GM23248 (cell line): ENCODE data around the gene PDZK1. TPM values are rescaled to one million over a fixed set of nuclear protein-coding genes. Genes with fewer than 3 reads are reported as not detected.

ENCODE experiments used
- DNase-seq: peaks from one replicate; pipeline ENCODE4 v3.0.0-alpha.2; 2015
- H2AFZ ChIP-seq: fragments of 200-600 bp; sonication (generic); 2 replicates; pipeline ENCODE4 v1.6.1; 2016; ENCODE audit warnings: antibody characterized with exemption
- H3F3A ChIP-seq: fragments of 200-600 bp; sonication (generic); 2 replicates; pipeline ENCODE4 v1.6.1; 2016; ENCODE audit warnings: mild to moderate bottlenecking, antibody characterized with exemption, mixed run types; ENCODE audit not compliant: insufficient read depth
- H3K27ac ChIP-seq: fragments of 200-600 bp; sonication (generic); 2 replicates; pipeline ENCODE4 v1.5.1; 2016; ENCODE audit warnings: mild to moderate bottlenecking
- H3K27me3 ChIP-seq: fragments of 200-600 bp; sonication (generic); replicated peaks from 2 replicates; pipeline ENCODE4 v1.6.1; 2016; ENCODE audit warnings: mild to moderate bottlenecking; ENCODE audit not compliant: insufficient read depth
- H3K36me3 ChIP-seq: fragments of 200-600 bp; sonication (generic); 2 replicates; pipeline ENCODE4 v1.6.1; 2016; ENCODE audit warnings: low read depth, mild to moderate bottlenecking
- H3K4me1 ChIP-seq: fragments of 200-600 bp; sonication (generic); 2 replicates; pipeline ENCODE4 v1.6.1; 2016; ENCODE audit warnings: mild to moderate bottlenecking; ENCODE audit not compliant: insufficient read depth
- H3K4me2 ChIP-seq: fragments of 200-600 bp; sonication (generic); one replicate; pipeline ENCODE4 v1.6.1; 2016; ENCODE audit warnings: mild to moderate bottlenecking; ENCODE audit not compliant: unreplicated experiment
- H3K4me3 ChIP-seq: fragments of 200-600 bp; sonication (generic); 2 replicates; pipeline ENCODE4 v1.5.1; 2016; ENCODE audit warnings: mild to moderate bottlenecking
- H3K79me2 ChIP-seq: fragments of 200-600 bp; sonication (generic); 2 replicates; pipeline ENCODE4 v1.6.1; 2016; ENCODE audit warnings: mild to moderate bottlenecking; ENCODE audit not compliant: insufficient read depth
- H3K9ac ChIP-seq: fragments of 200-600 bp; sonication (generic); 2 replicates; pipeline ENCODE4 v1.6.1; 2016; ENCODE audit warnings: mild to moderate bottlenecking
- H3K9me2 ChIP-seq: fragments of 200-600 bp; sonication (generic); 2 replicates; pipeline ENCODE4 v1.6.1; 2016; ENCODE audit warnings: mixed run types, mild to moderate bottlenecking, moderate library complexity; ENCODE audit not compliant: insufficient read depth
- H3K9me3 ChIP-seq: fragments of 200-600 bp; sonication (generic); one replicate; pipeline ENCODE4 v1.6.1; 2017; ENCODE audit warnings: low read depth
- H4K20me1 ChIP-seq: fragments of 200-600 bp; sonication (generic); 2 replicates; pipeline ENCODE4 v1.6.0; 2016; ENCODE audit not compliant: insufficient read depth
- EZH2 ChIP-seq: fragments of 200-600 bp; sonication (generic); IDR thresholded peaks from 2 replicates; pipeline ENCODE4 v1.6.1; 2018; ENCODE audit warnings: antibody characterized with exemption, mild to moderate bottlenecking; ENCODE audit not compliant: insufficient read depth, poor library complexity, severe bottlenecking
- EZH2phosphoT487 ChIP-seq: fragments of 200-600 bp; sonication (generic); IDR thresholded peaks from 2 replicates; pipeline ENCODE4 v1.6.1; 2018; ENCODE audit warnings: antibody characterized with exemption, moderate library complexity, mild to moderate bottlenecking, low read depth; ENCODE audit not compliant: insufficient read depth
- WGBS, 2 experiments: methylation state at CpG; one replicate each; pipeline ENCODE4 v1.1.6; 2015 to 2017; ENCODE audit warnings: low lambda C conversion rate in 2 of 2, low coverage in 1 of 2; ENCODE audit errors: missing lambda C conversion rate in 2 of 2; 5-methylcytosine and 5-hydroxymethylcytosine counted together
- in situ Hi-C: fragments of 300-500 bp; cut with MboI; formaldehyde crosslinking; loops from 2 replicates; pipeline ENCODE4 v1.15.0; 2020
- polyA plus RNA-seq: library from polyadenylated mRNA; unstranded; fragments of >200 nt; fragmentation: Nextera tagmentation; extraction: Ambion mirVana; gene quantifications from 2 replicates; pipeline ENCODE4 v1.2.1, GENCODE V29; 2016
- total RNA-seq: library from RNA; depleted of rRNA; stranded (reverse); fragments of >200 nt; shearing (Covaris generic); gene quantifications from 2 replicates; pipeline ENCODE4 v1.2.3, GENCODE V29; 2014

Gene PDZK1
- total and polyA plus RNA-seq, 2 experiments from 2014 or later: 0.91 to 0.97 TPM

DNA sequence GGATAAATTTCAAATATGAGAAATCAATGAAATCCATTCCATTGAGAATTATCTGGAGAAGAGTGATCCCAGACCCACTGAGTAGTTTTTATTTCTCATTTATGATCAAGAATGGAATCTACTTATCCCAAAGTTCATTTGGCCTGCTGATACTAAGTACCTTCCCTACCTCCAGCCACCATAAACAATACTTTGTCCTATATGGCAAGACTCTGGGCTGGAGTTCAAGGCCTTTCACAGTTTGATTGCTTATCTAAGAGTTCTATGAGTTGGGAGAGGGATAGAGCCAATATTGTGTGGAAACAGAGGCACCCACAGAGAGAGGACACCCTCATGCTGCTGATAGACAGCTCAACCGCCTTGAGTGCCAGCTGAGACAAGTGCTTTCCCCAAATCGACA, 5.1 kb downstream of the PDZK1 start:
- no peak overlapping the region for H3K27ac ChIP-seq
- H2AFZ ChIP-seq: no peak overlapping the region
- H3F3A ChIP-seq: peaks cover 20% of the 10 kb centered on the region
- in situ Hi-C loops: no loop called here
- no peak overlapping the region for H3K4me2 ChIP-seq
- no peaks in the 10 kb centered on the region for H4K20me1 ChIP-seq
- no peaks in the 10 kb centered on the region for H3K9me2 ChIP-seq
- no peak overlapping the region for H3K9ac ChIP-seq
- H3K4me3 ChIP-seq: no peak overlapping the region
- no peak for DNase-seq
- TF ChIP-seq EZH2phosphoT487: no peak
- no peak for TF ChIP-seq EZH2
- H3K36me3 ChIP-seq: no peaks in the 10 kb centered on the region
- no peaks in the 10 kb centered on the region; the same call in 1 of the 2 replicates for H3K27me3 ChIP-seq
- H3K9me3 ChIP-seq: no peaks in the 10 kb centered on the region
- WGBS, 2 experiments: 50 to 55% methylated on average over 2 of the region's 2 CpGs
- H3K79me2 ChIP-seq: no peaks in the 10 kb centered on the region
- H3K4me1 ChIP-seq: peaks cover 18% of the 10 kb centered on the region

- DNase-seq: no peak
- no peak for TF ChIP-seq EZH2phosphoT487
- no peak overlapping the region for H3K4me2 ChIP-seq
- no peaks in the 10 kb centered on the region for H3K9me2 ChIP-seq
- H4K20me1 ChIP-seq: no peaks in the 10 kb centered on the region
- H3K9me3 ChIP-seq: no peaks in the 10 kb centered on the region
- WGBS, 2 experiments: 80 to 84% methylated on average over 2 of the region's 2 CpGs
- H3K27ac ChIP-seq: no peak overlapping the region
- no peak overlapping the region for H3K9ac ChIP-seq
- in situ Hi-C loops: no loop called here
- H3F3A ChIP-seq: peaks cover 18% of the 10 kb centered on the region
- peaks cover 12% of the 10 kb centered on the region for H3K4me1 ChIP-seq
- H3K4me3 ChIP-seq: no peak overlapping the region
- H2AFZ ChIP-seq: no peak overlapping the region
- no peaks in the 10 kb centered on the region for H3K79me2 ChIP-seq
- H3K36me3 ChIP-seq: no peaks in the 10 kb centered on the region
- H3K27me3 ChIP-seq: no peaks in the 10 kb centered on the region; the same call in 1 of the 2 replicates
These were observed 5.8 kb downstream of the PDZK1 start for GRCh38 chr1:145701306-145701862.

DNA sequence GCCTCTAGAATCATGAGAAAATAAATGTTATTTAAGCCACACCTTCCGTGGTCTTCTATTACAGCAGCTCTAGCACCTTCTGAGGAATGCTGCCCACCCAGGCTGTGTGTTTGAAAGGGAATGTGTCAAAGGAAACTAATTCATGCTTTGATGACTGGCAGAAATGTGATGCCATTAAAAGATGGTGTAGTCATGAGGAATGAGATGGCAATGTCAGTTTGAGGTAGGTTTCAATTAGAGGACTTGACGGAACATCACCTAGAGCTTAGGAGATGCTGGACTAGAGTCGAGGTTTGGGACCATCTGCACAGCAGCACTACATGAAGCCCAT, 10.6 kb downstream of the PDZK1 start:
- no peak overlapping the region for H2AFZ ChIP-seq
- no peak overlapping the region for H3K9ac ChIP-seq
- in situ Hi-C loops: no loop called here
- no peaks in the 10 kb centered on the region for H4K20me1 ChIP-seq
- no peaks in the 10 kb centered on the region for H3K79me2 ChIP-seq
- peaks cover 4% of the 10 kb centered on the region for H3K4me1 ChIP-seq
- no peak for TF ChIP-seq EZH2
- TF ChIP-seq EZH2phosphoT487: no peak
- H3K4me2 ChIP-seq: no peak overlapping the region
- H3K27me3 ChIP-seq: no peaks in the 10 kb centered on the region
- H3K9me3 ChIP-seq: no peaks in the 10 kb centered on the region
- no peaks in the 10 kb centered on the region for H3K9me2 ChIP-seq
- DNase-seq: no peak
- H3F3A ChIP-seq: no peaks in the 10 kb centered on the region
- no peak overlapping the region for H3K4me3 ChIP-seq
- no peaks in the 10 kb centered on the region for H3K36me3 ChIP-seq
- no peak overlapping the region for H3K27ac ChIP-seq
- WGBS, 2 experiments: 92 to 93% methylated on average over 3 of the region's 3 CpGs

GRCh38 chr1:145695821-145696629, 11.1 kb downstream of the PDZK1 start:
- in situ Hi-C loops: no loop called here
- Histone ChIP-seq H2AFZ (no peak overlapping the region), H3K79me2 (no peaks in the 10 kb centered on the region), H3F3A (no peaks in the 10 kb centered on the region), H3K27me3 (no peaks in the 10 kb centered on the region), H3K36me3 (no peaks in the 10 kb centered on the region), H4K20me1 (no peaks in the 10 kb centered on the region), H3K9me2 (no peaks in the 10 kb centered on the region), H3K9ac (no peak overlapping the region), H3K27ac (no peak overlapping the region), H3K4me1 (peaks cover 10% of the 10 kb centered on the region), H3K4me3 (no peak overlapping the region), H3K4me2 (no peak overlapping the region), H3K9me3 (no peaks in the 10 kb centered on the region)
- no peak for TF ChIP-seq EZH2
- TF ChIP-seq EZH2phosphoT487: no peak
- DNase-seq: no peak
- 80 to 83% methylated on average over 5 of the region's 5 CpGs for WGBS, 2 experiments
